Mammary microvascular endothelial cell (primary cell): ENCODE data around the gene YIPF3. TPM values are rescaled to one million over a fixed set of nuclear protein-coding genes. Genes with fewer than 3 reads are reported as not detected.

Experiments used
- total RNA-seq: library from RNA; depleted of rRNA; stranded (reverse); fragments of >200 nt; gene quantifications from 2 replicates; pipeline ENCODE4 v1.2.3, GENCODE V29; 2015

Gene YIPF3
- total RNA-seq: 102 and 134 TPM in 2 replicates

GRCh38 chr6:43516697-43517504, at the start of gene YIPF3, which contains the start of gene POLR1C:
TSS of gene YIPF3 (minus strand) at chr6:43516926. CDS start at chr6:43516807, 119 bp downstream.
TSS of gene POLR1C (plus strand) at chr6:43517089. CDS start at chr6:43517110, 21 bp downstream.

GRCh38 chr6:43509984-43510826, 6.5 kb downstream of the YIPF3 start, which contains the start of gene LRRC73:
TSS of gene LRRC73 (minus strand) at chr6:43510346. CDS start at chr6:43509785, 561 bp downstream.

GRCh38 chr6:43477235-43478007, 39.3 kb downstream of the YIPF3 start, which contains the start of gene TJAP1:
TSS of gene TJAP1 (plus strand) at chr6:43477570. CDS start at chr6:43499002, 21,432 bp downstream.

Other genes starting within 250 kb of the YIPF3 start
- not detected in 2 replicates for gene SLC22A7, start 218.7 kb downstream of the YIPF3 start, total RNA-seq
- not detected in 2 replicates for gene CRIP3, start 208.1 kb downstream of the YIPF3 start, total RNA-seq
- 7.0 and 8.2 TPM in 2 replicates for gene ZNF318, start 147.3 kb downstream of the YIPF3 start, total RNA-seq
- gene ABCC10, start 89.4 kb downstream of the YIPF3 start, total RNA-seq: 17.1 and 19.1 TPM in 2 replicates
- gene DLK2, start 61.4 kb downstream of the YIPF3 start, total RNA-seq: not detected in 2 replicates
- 17.1 and 23.9 TPM in 2 replicates for gene TJAP1, start 39.4 kb downstream of the YIPF3 start, total RNA-seq
- not detected in 2 replicates for gene LRRC73, start 6.6 kb downstream of the YIPF3 start, total RNA-seq
- 31.4 and 41.6 TPM in 2 replicates for gene POLR1C, start 163 bp upstream of the YIPF3 start, total RNA-seq
- gene XPO5, start 59.1 kb upstream of the YIPF3 start, total RNA-seq: 22.0 and 29.8 TPM in 2 replicates
- gene POLH, start 59.3 kb upstream of the YIPF3 start, total RNA-seq: 27.8 and 28.3 TPM in 2 replicates
- gene GTPBP2, start 112.3 kb upstream of the YIPF3 start, total RNA-seq: 34.8 and 43.2 TPM in 2 replicates
- gene MAD2L1BP, start 118.9 kb upstream of the YIPF3 start, total RNA-seq: 55.9 and 58.4 TPM in 2 replicates
- gene RSPH9, start 128.1 kb upstream of the YIPF3 start, total RNA-seq: 0.13 TPM in 1 of 2 replicates, not detected in the other
- 44.9 and 48.6 TPM in 2 replicates for gene MRPS18A, start 170.9 kb upstream of the YIPF3 start, total RNA-seq